OCI-LY7 (cell line): Measurements from ENCODE around the gene UNG. TPM values are rescaled to one million over a fixed set of nuclear protein-coding genes. Genes with fewer than 3 reads are reported as not detected.

ENCODE experiments used
- BruUV-seq: library from RNA; stranded (reverse); fragments of 400-500 nt; replicated peaks from 2 replicates; lab custom pipeline; 2021; lab: Mats Ljungman, UMichigan
- CTCF ChIA-PET: fragments of 300-600 bp; sonication (Branson Sonifier 250); formaldehyde crosslinking; loops from one replicate; lab custom pipeline; 2022; ENCODE audit warnings: antibody characterized with exemption; ENCODE audit not compliant: unreplicated experiment; lab: Charles Lee
- POLR2A ChIA-PET: fragments of 300-600 bp; sonication (Branson Sonifier 250); formaldehyde crosslinking; loops from one replicate; lab custom pipeline; 2022; ENCODE audit warnings: antibody characterized with exemption; lab: Charles Lee
- DNase-seq: peaks from one replicate; pipeline ENCODE4 v3.0.0-alpha.2; 2015; ENCODE audit warnings: low spot score
- H2AFZ ChIP-seq: fragments of 200-600 bp; sonication (generic), shearing (Covaris generic); 2 replicates; pipeline ENCODE4 v1.6.1; 2014; ENCODE audit warnings: mild to moderate bottlenecking, antibody characterized with exemption, low read length, moderate library complexity
- H3K27ac ChIP-seq: fragments of 200-600 bp; sonication (generic); 2 replicates; pipeline ENCODE4 v1.5.1; 2014; ENCODE audit warnings: mixed run types, low read depth, mild to moderate bottlenecking, moderate library complexity, low read length, inconsistent platforms; ENCODE audit not compliant: poor library complexity, severe bottlenecking
- H3K36me3 ChIP-seq: fragments of 200-600 bp; sonication (generic); 2 replicates; pipeline ENCODE4 v1.6.1; 2014; ENCODE audit warnings: mild to moderate bottlenecking, antibody characterized with exemption, low read length, moderate library complexity, mixed read lengths; ENCODE audit not compliant: insufficient read depth
- H3K4me1 ChIP-seq: fragments of 200-600 bp; sonication (generic); 2 replicates; pipeline ENCODE4 v1.5.1; 2014; ENCODE audit warnings: mild to moderate bottlenecking, low read length; ENCODE audit not compliant: insufficient read depth, poor library complexity, severe bottlenecking
- H3K4me2 ChIP-seq: fragments of 200-600 bp; sonication (generic); 2 replicates; pipeline ENCODE4 v1.6.1; 2014; ENCODE audit warnings: mild to moderate bottlenecking, low read length
- H3K4me3 ChIP-seq: fragments of 200-600 bp; sonication (generic); 2 replicates; pipeline ENCODE4 v1.5.1; 2014; ENCODE audit warnings: mild to moderate bottlenecking, low read depth, low read length; ENCODE audit not compliant: poor library complexity, severe bottlenecking
- H3K79me2 ChIP-seq: fragments of 200-600 bp; sonication (generic); 2 replicates; pipeline ENCODE4 v1.6.1; 2016; ENCODE audit warnings: low read depth, mild to moderate bottlenecking, low read length, moderate library complexity, mixed read lengths; ENCODE audit not compliant: insufficient read depth
- H3K9me2 ChIP-seq: fragments of 200-600 bp; sonication (generic); 2 replicates; pipeline ENCODE4 v1.6.1; 2016; ENCODE audit warnings: mild to moderate bottlenecking, low read length, mixed read lengths; ENCODE audit not compliant: insufficient read depth
- H3K9me3 ChIP-seq: fragments of 200-600 bp; sonication (generic); 2 replicates; pipeline ENCODE4 v1.6.1; 2014; ENCODE audit warnings: mild to moderate bottlenecking, mixed run types, low read length, mixed read lengths
- H4K20me1 ChIP-seq: fragments of 200-600 bp; sonication (generic); 2 replicates; pipeline ENCODE4 v1.6.1; 2014; ENCODE audit warnings: mild to moderate bottlenecking, antibody characterized with exemption, low read length, moderate library complexity, mixed read lengths; ENCODE audit not compliant: insufficient read depth
- CTCF ChIP-seq: fragments of 200-600 bp; sonication (generic); conservative IDR thresholded peaks from 2 replicates; pipeline ENCODE4 v1.5.1; 2014; ENCODE audit warnings: mild to moderate bottlenecking, antibody characterized with exemption, low read length, moderate library complexity, mixed read lengths
- EZH2phosphoT487 ChIP-seq: fragments of 200-600 bp; sonication (generic); IDR thresholded peaks from 2 replicates; pipeline ENCODE4 v1.6.1; 2018; ENCODE audit warnings: low read depth, borderline replicate concordance, mild to moderate bottlenecking, mixed run types, antibody characterized with exemption, low read length, moderate library complexity, mixed read lengths
- intact Hi-C: fragments of 100-400 bp; cut with micrococcal nuclease; formaldehyde crosslinking; loops from one replicate; pipeline ENCODE4 v1.10.0; 2022; ENCODE audit not compliant: unreplicated experiment
- total RNA-seq, 2 experiments: library from RNA; depleted of rRNA in 1 of 2; stranded (reverse); fragments of >200 nt in 1 of 2; shearing (Covaris generic) in 1 of 2; gene quantifications; 2 replicates each; pipeline ENCODE4 v1.2.3, GENCODE V29; 2014 to 2022

Gene UNG
- total RNA-seq, 2 experiments from 2014 or later = 60.6 to 84.1 TPM

- ChIA-PET POLR2A (interaction anchor here (0.6 to 2.7 kb wide), 5 partner anchors 20 to 248 kb away, joined by 3 to 13 read pairs (median 6); no protein-coding TSS in a partner anchor), CTCF (interaction anchor here (1.0 to 1.6 kb wide), 3 partner anchors 32 to 209 kb away, joined by 3 read pairs; no protein-coding TSS in a partner anchor)
- Histone ChIP-seq H2AFZ (peak within 1 kb of the TSS; percentile 51; the same call in 1 of the 2 replicates), H3K4me2 (peak within 1 kb of the TSS; percentile 89), H3K4me3 (peak within 1 kb of the TSS; percentile 84), H3K9me2 (no peaks in the 10 kb centered on the region), H3K36me3 (peaks cover 45% of the 10 kb centered on the region), H3K9me3 (no peaks in the 10 kb centered on the region), H4K20me1 (peaks cover 11% of the 10 kb centered on the region; the same call in 1 of the 2 replicates), H3K79me2 (peaks cover 46% of the 10 kb centered on the region), H3K4me1 (peaks cover 62% of the 10 kb centered on the region), H3K27ac (peak within 1 kb of the TSS; percentile 63)
- TSS peak; percentile 93 for BruUV-seq
- peak; percentile 96 for DNase-seq
- peak; percentile 89 for TF ChIP-seq CTCF
- no peak for TF ChIP-seq EZH2phosphoT487
- intact Hi-C loops = loop anchor here (1.0 to 10.0 kb wide), 9 partner anchors 31 to 530 kb away; partner anchors contain the start of genes ISCU, SELPLG and USP30
Observed at GRCh38 chr12:109093022-109093918, 4.1 kb upstream of the UNG start, which contains the start of gene ALKBH2. TSS of gene ALKBH2 (minus strand) at chr12:109093472. CDS start at chr12:109092786, 686 bp downstream.

GRCh38 chr12:109097140-109097434 is 310 bp upstream of the UNG start:
- BruUV-seq = no TSS peak
- Histone ChIP-seq H3K4me1 (peaks cover 53% of the 10 kb centered on the region), H3K4me2 (peak overlapping the region; percentile 85), H3K4me3 (peak overlapping the region; percentile 87), H3K27ac (peak overlapping the region; percentile 74), H4K20me1 (0 out of 2 replicates have a peak, but pooled peaks cover 4% of the 10 kb centered on the region), H3K9me2 (no peaks in the 10 kb centered on the region), H3K9me3 (no peaks in the 10 kb centered on the region), H3K79me2 (peaks cover 40% of the 10 kb centered on the region), H3K36me3 (peaks cover 45% of the 10 kb centered on the region), H2AFZ (peak overlapping the region; percentile 84; the same call in 1 of the 2 replicates)
- intact Hi-C loops = loop anchor here (2.0 to 10.0 kb wide), 2 partner anchors 58 to 462 kb away; partner anchors contain the start of gene SELPLG
- no peak for DNase-seq
- CTCF ChIA-PET = interaction anchor here (0.6 kb wide), 1 partner anchor 449 kb away, joined by 4 read pairs; no protein-coding TSS in a partner anchor
- TF ChIP-seq CTCF = no peak
- TF ChIP-seq EZH2phosphoT487 = no peak
- POLR2A ChIA-PET = interaction anchor here (0.6 to 0.9 kb wide), 8 partner anchors 9 to 1390 kb away, joined by 3 to 9 read pairs (median 4); no protein-coding TSS in a partner anchor
